Measurements from ENCODE around the gene TMEM250. TPM values are rescaled to one million over a fixed set of nuclear protein-coding genes. Genes with fewer than 3 reads are reported as not detected.
A peak's percentile ranks its signal among the peaks of the same experiment; 100 is the strongest.

Gene TMEM250
- total and polyA plus RNA-seq, 10 donors: 10.7 to 31.3 (median 25.8) TPM

DNA sequence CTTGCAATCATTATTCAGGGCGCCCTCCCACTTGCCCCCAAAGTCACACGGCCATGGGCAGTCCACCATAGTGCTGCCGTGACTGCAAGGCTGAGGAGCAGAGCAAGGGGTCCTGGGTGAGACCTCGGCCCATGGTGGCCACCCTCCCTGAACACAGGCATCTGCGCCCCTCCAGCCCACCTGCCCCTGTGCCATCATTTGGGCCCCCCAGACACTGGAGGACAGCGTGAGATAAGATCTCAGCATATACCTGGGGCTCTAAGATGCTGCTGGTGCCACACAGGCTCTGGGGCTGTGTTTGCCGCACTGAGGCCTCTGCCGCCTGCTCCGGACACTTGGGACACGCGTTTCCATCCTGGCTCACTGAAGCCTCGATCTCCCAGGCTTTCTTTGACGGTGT is 3.5 kb downstream of the TMEM250 start:
- peaks cover 0 to 32% (median 24%) of the 10 kb centered on the region in 6 donors for H3K36me3 ChIP-seq
- no peaks in the 10 kb centered on the region for H3K9me3 ChIP-seq
- TF ChIP-seq, protein P1, sequence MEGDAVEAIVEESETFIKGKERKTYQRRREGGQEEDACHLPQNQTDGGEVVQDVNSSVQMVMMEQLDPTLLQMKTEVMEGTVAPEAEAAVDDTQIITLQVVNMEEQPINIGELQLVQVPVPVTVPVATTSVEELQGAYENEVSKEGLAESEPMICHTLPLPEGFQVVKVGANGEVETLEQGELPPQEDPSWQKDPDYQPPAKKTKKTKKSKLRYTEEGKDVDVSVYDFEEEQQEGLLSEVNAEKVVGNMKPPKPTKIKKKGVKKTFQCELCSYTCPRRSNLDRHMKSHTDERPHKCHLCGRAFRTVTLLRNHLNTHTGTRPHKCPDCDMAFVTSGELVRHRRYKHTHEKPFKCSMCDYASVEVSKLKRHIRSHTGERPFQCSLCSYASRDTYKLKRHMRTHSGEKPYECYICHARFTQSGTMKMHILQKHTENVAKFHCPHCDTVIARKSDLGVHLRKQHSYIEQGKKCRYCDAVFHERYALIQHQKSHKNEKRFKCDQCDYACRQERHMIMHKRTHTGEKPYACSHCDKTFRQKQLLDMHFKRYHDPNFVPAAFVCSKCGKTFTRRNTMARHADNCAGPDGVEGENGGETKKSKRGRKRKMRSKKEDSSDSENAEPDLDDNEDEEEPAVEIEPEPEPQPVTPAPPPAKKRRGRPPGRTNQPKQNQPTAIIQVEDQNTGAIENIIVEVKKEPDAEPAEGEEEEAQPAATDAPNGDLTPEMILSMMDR (IDR thresholded peaks at IDR 0.05 in 8 of 11, conservative IDR thresholded peaks at IDR 0.05 in 3 of 11): no peak
- TF ChIP-seq POLR2A (IDR thresholded peaks at IDR 0.05): no peak
- TF ChIP-seq POLR2AphosphoS5 (IDR thresholded peaks at IDR 0.05): no peak
- intact Hi-C loops (cut with DNase I; ENCODE audit: low total_unique reads): no loop called here
- WGBS, 5 donors: 89 to 97% (median 95%) methylated on average over 10 to 13 of the region's 13 CpGs
- peaks cover 22 to 83% (median 43%) of the 10 kb centered on the region in 6 donors for H3K4me1 ChIP-seq
- H3K27me3 ChIP-seq (replicated peaks in 1 of 7): peaks cover 0 to 6% (median 0%) of the 10 kb centered on the region in 7 donors
- DNase-seq: no peak
- no peak overlapping the region for H3K4me3 ChIP-seq
- H3K27ac ChIP-seq: no peak overlapping the region

DNA sequence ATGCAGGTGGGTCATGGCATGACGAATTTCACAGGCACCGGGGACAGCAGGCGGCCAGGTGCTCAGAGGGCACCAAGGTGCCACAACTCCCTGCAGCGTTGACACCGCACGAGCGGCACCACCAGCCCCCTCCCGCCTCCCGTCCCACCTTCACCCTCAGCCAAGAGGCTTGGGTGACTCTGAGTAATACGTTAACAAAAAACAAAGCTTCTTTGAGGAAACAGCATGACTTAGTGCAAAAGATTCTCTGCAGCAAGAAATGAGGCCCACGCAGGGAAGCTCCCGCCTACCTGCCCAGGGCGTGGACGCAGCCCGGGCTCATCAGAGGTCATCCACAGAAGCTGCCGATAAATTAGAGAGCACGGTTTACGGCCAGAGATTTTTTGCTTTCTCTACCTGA is 4.1 kb downstream of the TMEM250 start:
- no peak for DNase-seq
- Histone ChIP-seq H3K4me1 (peaks cover 22 to 83% (median 44%) of the 10 kb centered on the region in 6 donors), H3K27me3 (replicated peaks in 1 of 7) (peaks cover 0 to 11% (median 0%) of the 10 kb centered on the region in 7 donors), H3K9me3 (no peaks in the 10 kb centered on the region), H3K27ac (no peak overlapping the region), H3K4me3 (no peak overlapping the region), H3K36me3 (peaks cover 0 to 32% (median 24%) of the 10 kb centered on the region in 6 donors)
- intact Hi-C loops (cut with DNase I; ENCODE audit: low total_unique reads): no loop called here
- no peak for TF ChIP-seq POLR2A (IDR thresholded peaks at IDR 0.05)
- TF ChIP-seq POLR2AphosphoS5 (IDR thresholded peaks at IDR 0.05): peak in 1 of 3 donors; percentile 41
- 94 to 97% (median 95%) methylated on average over 18 of the region's 18 CpGs for WGBS, 5 donors

DNA sequence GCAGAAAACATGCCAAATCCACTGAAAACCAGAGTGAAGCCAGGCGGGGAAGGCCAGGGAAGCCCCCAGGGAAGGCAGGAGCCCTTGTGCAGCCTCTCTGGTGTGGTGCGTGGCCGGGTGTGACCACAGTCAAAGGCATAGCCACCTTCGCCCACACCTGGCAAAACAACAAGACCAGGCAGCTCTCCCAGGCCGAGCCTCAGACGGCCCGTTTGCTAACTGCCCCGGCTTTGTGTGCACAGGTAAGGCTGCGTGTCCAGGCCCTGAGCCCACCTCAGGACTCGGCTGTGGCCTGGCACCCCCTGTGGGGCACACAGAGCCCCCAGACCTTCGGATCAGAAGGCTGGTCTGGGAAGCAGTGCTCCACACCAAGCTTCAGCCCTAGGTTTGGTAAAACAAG is 6.1 kb downstream of the TMEM250 start:
- intact Hi-C loops (cut with DNase I; ENCODE audit: low total_unique reads): no loop called here
- no peak for TF ChIP-seq POLR2A (IDR thresholded peaks at IDR 0.05)
- peak in 2 of 3 donors; percentile 8 to 48 for TF ChIP-seq POLR2AphosphoS5 (IDR thresholded peaks at IDR 0.05)
- H3K4me3 ChIP-seq: no peak overlapping the region
- DNase-seq: peak; percentile 78
- H3K9me3 ChIP-seq: no peaks in the 10 kb centered on the region
- peak overlapping the region in 3 of 8 donors; percentile 49 to 65 (median 51) for H3K27ac ChIP-seq
- H3K27me3 ChIP-seq (replicated peaks in 1 of 7): peaks cover 0 to 17% (median 0%) of the 10 kb centered on the region in 7 donors
- H3K4me1 ChIP-seq: peaks cover 32 to 91% (median 52%) of the 10 kb centered on the region in 6 donors
- peaks cover 0 to 32% (median 24%) of the 10 kb centered on the region in 6 donors for H3K36me3 ChIP-seq
- WGBS, 5 donors: 86 to 95% (median 91%) methylated on average over 9 to 11 of the region's 11 CpGs

DNA sequence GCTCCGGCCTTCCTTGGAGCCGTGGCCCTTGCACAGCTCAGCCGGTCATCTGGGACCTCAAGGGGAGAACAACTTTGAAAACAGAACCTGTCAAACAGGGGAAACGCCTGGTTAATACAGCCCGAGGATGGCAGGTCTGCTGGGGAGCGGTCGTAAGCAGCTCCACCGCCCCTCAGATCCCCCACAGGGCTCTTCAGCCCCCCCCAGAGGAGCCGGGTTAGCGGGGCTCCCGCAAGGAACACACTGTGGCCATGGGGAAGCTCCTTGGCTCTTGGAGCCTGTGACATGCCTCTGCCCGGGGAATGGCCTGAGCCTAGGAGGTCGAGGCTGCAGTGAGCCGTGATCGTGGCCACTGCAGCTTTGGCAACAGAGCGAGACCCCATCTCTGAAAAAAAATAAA is 6.8 kb downstream of the TMEM250 start:
- 80 to 94% (median 91%) methylated on average over 11 to 16 of the region's 16 CpGs for WGBS, 5 donors
- peaks cover 0 to 22% (median 0%) of the 10 kb centered on the region in 7 donors for H3K27me3 ChIP-seq (replicated peaks in 1 of 7)
- no peak overlapping the region for H3K4me3 ChIP-seq
- H3K27ac ChIP-seq: peak overlapping the region in 3 of 8 donors; percentile 49 to 93 (median 51)
- DNase-seq: no peak
- TF ChIP-seq POLR2AphosphoS5 (IDR thresholded peaks at IDR 0.05): no peak
- TF ChIP-seq, protein P1 (IDR thresholded peaks at IDR 0.05 in 8 of 11, conservative IDR thresholded peaks at IDR 0.05 in 3 of 11): no peak
- no peak for TF ChIP-seq POLR2A (IDR thresholded peaks at IDR 0.05)
- H3K4me1 ChIP-seq: peaks cover 32 to 91% (median 52%) of the 10 kb centered on the region in 6 donors
- peaks cover 0 to 32% (median 24%) of the 10 kb centered on the region in 6 donors for H3K36me3 ChIP-seq
- intact Hi-C loops (cut with DNase I; ENCODE audit: low total_unique reads): no loop called here
- H3K9me3 ChIP-seq: no peaks in the 10 kb centered on the region

DNA sequence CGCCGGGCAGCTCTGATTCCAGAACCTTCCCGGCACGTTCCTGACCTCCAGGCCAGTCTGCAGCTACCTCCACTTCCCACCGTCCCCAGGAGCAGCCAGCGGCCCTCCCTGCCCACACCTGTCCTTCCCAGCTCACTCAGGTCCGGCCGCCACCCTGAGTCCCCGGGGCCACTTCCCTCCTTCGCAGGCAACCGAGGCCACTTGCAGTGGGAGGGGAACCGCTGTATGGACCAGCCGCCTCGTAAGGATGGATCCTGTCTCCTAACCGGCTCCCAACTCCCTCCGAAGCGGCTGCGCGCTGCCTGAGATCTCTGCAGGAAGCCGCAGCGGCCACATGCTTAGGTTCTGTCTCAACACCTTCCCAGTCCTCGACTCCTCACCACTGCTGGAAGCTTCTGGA is 7.5 kb downstream of the TMEM250 start:
- peaks cover 0 to 22% (median 0%) of the 10 kb centered on the region in 7 donors for H3K27me3 ChIP-seq (replicated peaks in 1 of 7)
- no peak overlapping the region for H3K4me3 ChIP-seq
- TF ChIP-seq, protein P1 (IDR thresholded peaks at IDR 0.05 in 8 of 11, conservative IDR thresholded peaks at IDR 0.05 in 3 of 11): no peak
- no peak for TF ChIP-seq POLR2A (IDR thresholded peaks at IDR 0.05)
- TF ChIP-seq POLR2AphosphoS5 (IDR thresholded peaks at IDR 0.05): no peak
- peaks cover 0 to 25% (median 18%) of the 10 kb centered on the region in 6 donors for H3K36me3 ChIP-seq
- intact Hi-C loops (cut with DNase I; ENCODE audit: low total_unique reads): no loop called here
- peak overlapping the region in 4 of 8 donors; percentile 83 to 93 (median 86) for H3K27ac ChIP-seq
- H3K4me1 ChIP-seq: peaks cover 32 to 91% (median 54%) of the 10 kb centered on the region in 6 donors
- H3K9me3 ChIP-seq: no peaks in the 10 kb centered on the region
- 85 to 95% (median 93%) methylated on average over 22 of the region's 22 CpGs for WGBS, 5 donors
- DNase-seq: no peak
